Astrocyte of the cerebellum (primary cell): Measurements from ENCODE around the gene PMEL.

Experiments
- DNase-seq: peaks from one replicate; pipeline ENCODE4 v3.0.0-alpha.2; 2011; ENCODE audit warnings: low read depth
- H3K4me3 ChIP-seq: 2 replicates; pipeline ENCODE4 v1.5.1; 2011; ENCODE audit warnings: mild to moderate bottlenecking, low read depth, low read length, moderate library complexity
- CTCF ChIP-seq: IDR thresholded peaks from 2 replicates; pipeline ENCODE4 v1.5.1; 2012; ENCODE audit warnings: low read length, low read depth, moderate library complexity, mild to moderate bottlenecking; ENCODE audit errors: missing control alignments
- in situ Hi-C: cut with HindIII; loops from 2 replicates; pipeline ENCODE4 v1.10.0; 2017; ENCODE audit warnings: low sequenced_read_pairs

PMEL gene

GRCh38 chr12:55972911-55973598 is 7.2 kb upstream of the PMEL start:
- no peak for DNase-seq
- in situ Hi-C loops, result loop anchor here (10.0 kb wide), 1 partner anchor 62 kb away; no protein-coding TSS in a partner anchor
- peak overlapping the region; percentile 52 for H3K4me3 ChIP-seq
- no peak for TF ChIP-seq CTCF

GRCh38 chr12:55972456-55972855 is 6.6 kb upstream of the PMEL start:
- in situ Hi-C loops, result loop anchor here (10.0 kb wide), 1 partner anchor 62 kb away; no protein-coding TSS in a partner anchor
- DNase-seq, result no peak
- H3K4me3 ChIP-seq, result peak overlapping the region; percentile 52
- TF ChIP-seq CTCF, result no peak

GRCh38 chr12:55972042-55972441 is 6.2 kb upstream of the PMEL start:
- TF ChIP-seq CTCF, result no peak
- no peak for DNase-seq
- in situ Hi-C loops, result loop anchor here (10.0 kb wide), 1 partner anchor 63 kb away; no protein-coding TSS in a partner anchor
- H3K4me3 ChIP-seq, result peak overlapping the region; percentile 52

GRCh38 chr12:55970775-55971174 is 4.9 kb upstream of the PMEL start:
- in situ Hi-C loops, result loop anchor here (10.0 kb wide), 1 partner anchor 64 kb away; no protein-coding TSS in a partner anchor
- DNase-seq, result no peak
- H3K4me3 ChIP-seq, result no peak overlapping the region
- TF ChIP-seq CTCF, result no peak

GRCh38 chr12:55969356-55969755 is 3.5 kb upstream of the PMEL start:
- in situ Hi-C loops, result no loop called here
- H3K4me3 ChIP-seq, result no peak overlapping the region
- DNase-seq, result no peak
- TF ChIP-seq CTCF, result no peak

- TF ChIP-seq CTCF, result no peak
- in situ Hi-C loops, result no loop called here
- no peak for DNase-seq
Measured at GRCh38 chr12:55966408-55967281, 803 bp upstream of the PMEL start, which contains the start of gene CDK2. TSS of gene CDK2 (plus strand) at chr12:55966830. CDS start at chr12:55967009, 179 bp downstream.

More at GRCh38 chr12:55966408-55967281, 803 bp upstream of the PMEL start, which contains the start of gene CDK2:
- peak within 1 kb of the TSS; percentile 84 for H3K4me3 ChIP-seq
